Amygdala (tissue), 56 donors: ENCODE results near the gene RUVBL1.

Experiments
- DNase-seq, 56 donors: peaks; one replicate each; lab custom pipeline; 2025; lab: John Stamatoyannopoulos, UW

RUVBL1 gene

GRCh38 chr3:128084675-128085021 lies 39.0 kb downstream of the RUVBL1 start:
- DNase-seq: no peak

- DNase-seq: no peak
These were observed 39.5 kb downstream of the RUVBL1 start for GRCh38 chr3:128083980-128084674.

- DNase-seq: no peak
These were observed 40.2 kb downstream of the RUVBL1 start for GRCh38 chr3:128083396-128083795.

- no peak for DNase-seq
These were observed 41.1 kb downstream of the RUVBL1 start for GRCh38 chr3:128082546-128082945.

- DNase-seq: no peak
These were observed 41.8 kb downstream of the RUVBL1 start for GRCh38 chr3:128081846-128082245.

- no peak for DNase-seq
These were observed 42.4 kb downstream of the RUVBL1 start for GRCh38 chr3:128081226-128081625.

GRCh38 chr3:128080323-128081080 lies 43.1 kb downstream of the RUVBL1 start:
- no peak for DNase-seq

GRCh38 chr3:128079823-128080222 lies 43.8 kb downstream of the RUVBL1 start:
- no peak for DNase-seq

- DNase-seq: no peak
These were observed 44.7 kb downstream of the RUVBL1 start for GRCh38 chr3:128078875-128079274.

GRCh38 chr3:128078322-128078721 lies 45.3 kb downstream of the RUVBL1 start:
- no peak for DNase-seq

- no peak for DNase-seq
These were observed 45.9 kb downstream of the RUVBL1 start for GRCh38 chr3:128077665-128078064.

GRCh38 chr3:128077202-128077624 lies 46.4 kb downstream of the RUVBL1 start:
- DNase-seq: peak in 1 of 56 donors; percentile 46

- DNase-seq: peak in 36 of 56 donors; percentile 7 to 68 (median 46)
These were observed 47.0 kb downstream of the RUVBL1 start for GRCh38 chr3:128076483-128077201.

- DNase-seq: peak in 55 of 56 donors; percentile 35 to 93 (median 78)
These were observed 47.8 kb downstream of the RUVBL1 start for GRCh38 chr3:128075522-128076482.

- DNase-seq: peak in 1 of 56 donors; percentile 45
These were observed 48.6 kb downstream of the RUVBL1 start for GRCh38 chr3:128074851-128075521.

- DNase-seq: no peak
These were observed 49.8 kb downstream of the RUVBL1 start for GRCh38 chr3:128073807-128074206.

- no peak for DNase-seq
These were observed 50.4 kb downstream of the RUVBL1 start for GRCh38 chr3:128073185-128073725.

- DNase-seq: no peak
These were observed 51.0 kb downstream of the RUVBL1 start for GRCh38 chr3:128072454-128073184.
